Liver (tissue), 9 donors: Measurements from ENCODE around the gene BAIAP2. TPM values are rescaled to one million over a fixed set of nuclear protein-coding genes. Genes with fewer than 3 reads are reported as not detected.

ENCODE experiments used
- DNase-seq: peaks from one replicate; pipeline ENCODE4 v3.0.0-alpha.2; 2017; ENCODE audit warnings: low spot score
- H3K27ac ChIP-seq, 2 donors: one replicate each; pipeline ENCODE4 v1.7.0; 2013; ENCODE audit warnings: inconsistent platforms in 2 of 2, low read length in 2 of 2, control low read depth in 1 of 2, low read depth in 1 of 2, mild to moderate bottlenecking in 1 of 2
- H3K27me3 ChIP-seq, 4 donors: one replicate each; pipeline versions ENCODE4 v1.6.1 to v1.7.0; 2013; ENCODE audit warnings: low read length in 3 of 4, inconsistent platforms in 1 of 4, mild to moderate bottlenecking in 1 of 4, moderate library complexity in 1 of 4; ENCODE audit not compliant: control insufficient read depth in 4 of 4, insufficient read depth in 4 of 4
- H3K36me3 ChIP-seq, 4 donors: one replicate each; pipeline versions ENCODE4 v1.6.1 to v1.7.0; 2013; ENCODE audit warnings: low read length in 3 of 4, mild to moderate bottlenecking in 3 of 4, low read depth in 1 of 4, moderate library complexity in 1 of 4; ENCODE audit not compliant: control insufficient read depth in 4 of 4, insufficient read depth in 3 of 4
- H3K4me1 ChIP-seq, 4 donors: one replicate each; pipeline versions ENCODE4 v1.6.1 to v1.7.0; 2013; ENCODE audit warnings: low read length in 3 of 4, mild to moderate bottlenecking in 3 of 4, moderate library complexity in 1 of 4; ENCODE audit not compliant: control insufficient read depth in 4 of 4, insufficient read depth in 4 of 4
- H3K4me3 ChIP-seq, 3 donors: one replicate each; pipeline versions ENCODE4 v1.6.1 to v1.7.0; 2013; ENCODE audit warnings: low read length in 3 of 3, control low read depth in 1 of 3, low read depth in 1 of 3, mild to moderate bottlenecking in 1 of 3
- H3K9ac ChIP-seq, 2 donors: one replicate each; pipeline ENCODE4 v1.7.0; 2013; ENCODE audit warnings: low read length in 2 of 2, mild to moderate bottlenecking in 2 of 2, moderate library complexity in 2 of 2, control low read depth in 1 of 2, low read depth in 1 of 2
- H3K9me3 ChIP-seq, 4 donors: one replicate each; pipeline versions ENCODE4 v1.6.1 to v1.7.0; 2013; ENCODE audit warnings: low read length in 3 of 4; ENCODE audit not compliant: control insufficient read depth in 4 of 4
- FOXA1 ChIP-seq: IDR thresholded peaks from 2 replicates; pipeline ENCODE4 v1.6.1; 2016; ENCODE audit warnings: antibody characterized with exemption
- FOXA2 ChIP-seq: IDR thresholded peaks from 2 replicates; pipeline ENCODE4 v1.6.1; 2016; ENCODE audit warnings: antibody characterized with exemption
- HNF4A ChIP-seq, 2 donors: conservative IDR thresholded peaks; 2 replicates each; pipeline ENCODE4 v1.6.1; 2016; ENCODE audit warnings: antibody characterized with exemption in 2 of 2, mild to moderate bottlenecking in 2 of 2
- HNF4G ChIP-seq: IDR thresholded peaks from 2 replicates; pipeline ENCODE4 v1.6.1; 2016; ENCODE audit warnings: antibody characterized with exemption
- NR2F2 ChIP-seq: IDR thresholded peaks from 2 replicates; pipeline ENCODE4 v1.6.1; 2016; ENCODE audit warnings: antibody characterized with exemption
- RXRA ChIP-seq, 2 donors: IDR thresholded peaks; 2 replicates each; pipeline ENCODE4 v1.6.1; 2017 to 2018; ENCODE audit warnings: antibody characterized with exemption in 2 of 2, mild to moderate bottlenecking in 1 of 2
- SP1 ChIP-seq: IDR thresholded peaks from 2 replicates; pipeline ENCODE4 v1.6.1; 2018; ENCODE audit warnings: antibody characterized with exemption, mild to moderate bottlenecking
- TAF1 ChIP-seq: conservative IDR thresholded peaks from 2 replicates; pipeline ENCODE4 v1.6.1; 2016; ENCODE audit warnings: antibody characterized with exemption, mild to moderate bottlenecking
- YY1 ChIP-seq: IDR thresholded peaks from 2 replicates; pipeline ENCODE4 v1.6.1; 2016; ENCODE audit warnings: antibody characterized with exemption, mild to moderate bottlenecking
- WGBS: extraction: QIAGEN DNeasy Blood & Tissue Kit; methylation state at CpG from one replicate; pipeline ENCODE4 v1.1.7; 2013; 5-methylcytosine and 5-hydroxymethylcytosine counted together
- polyA plus RNA-seq, 2 donors: library from polyadenylated mRNA; stranded (reverse) in 1 of 2; unstranded in 1 of 2; fragments of 200-250 nt in 1 of 2; fragments of >200 nt in 1 of 2; fragmentation: Nextera tagmentation in 1 of 2; extraction: Ambion mirVana in 1 of 2; gene quantifications; one replicate each; pipeline versions ENCODE4 v1.2.1 to v1.2.3, GENCODE V29; 2013 to 2015
- total RNA-seq, 2 donors: library from RNA; depleted of rRNA; stranded (reverse); fragments of >200 nt; gene quantifications; one replicate each; pipeline ENCODE4 v1.2.3, GENCODE V29; 2014
- TF ChIP-seq, protein P1 (sequence below): fragments of 150-350 bp; IDR thresholded peaks from 2 replicates; pipeline ENCODE4 v1.5.1; 2017; ENCODE audit warnings: improper control_type of control experiment, low read depth, low read length; ENCODE audit not compliant: missing input control
- TF ChIP-seq, protein P2 (sequence below): IDR thresholded peaks from 2 replicates; pipeline ENCODE4 v1.6.1; 2016; ENCODE audit warnings: antibody characterized with exemption, mild to moderate bottlenecking
- TF ChIP-seq, protein P3 (sequence below): IDR thresholded peaks from 2 replicates; pipeline ENCODE4 v1.6.1; 2016; ENCODE audit warnings: antibody characterized with exemption
- donor health status: healthy.
- donor health status: healthy.
- donor health status: healthy.
- donor health status: healthy.
- donor health status: healthy.

The BAIAP2 gene
- total and polyA plus RNA-seq, 4 donors: 8.1 to 61.3 (median 44.9) TPM

DNA sequence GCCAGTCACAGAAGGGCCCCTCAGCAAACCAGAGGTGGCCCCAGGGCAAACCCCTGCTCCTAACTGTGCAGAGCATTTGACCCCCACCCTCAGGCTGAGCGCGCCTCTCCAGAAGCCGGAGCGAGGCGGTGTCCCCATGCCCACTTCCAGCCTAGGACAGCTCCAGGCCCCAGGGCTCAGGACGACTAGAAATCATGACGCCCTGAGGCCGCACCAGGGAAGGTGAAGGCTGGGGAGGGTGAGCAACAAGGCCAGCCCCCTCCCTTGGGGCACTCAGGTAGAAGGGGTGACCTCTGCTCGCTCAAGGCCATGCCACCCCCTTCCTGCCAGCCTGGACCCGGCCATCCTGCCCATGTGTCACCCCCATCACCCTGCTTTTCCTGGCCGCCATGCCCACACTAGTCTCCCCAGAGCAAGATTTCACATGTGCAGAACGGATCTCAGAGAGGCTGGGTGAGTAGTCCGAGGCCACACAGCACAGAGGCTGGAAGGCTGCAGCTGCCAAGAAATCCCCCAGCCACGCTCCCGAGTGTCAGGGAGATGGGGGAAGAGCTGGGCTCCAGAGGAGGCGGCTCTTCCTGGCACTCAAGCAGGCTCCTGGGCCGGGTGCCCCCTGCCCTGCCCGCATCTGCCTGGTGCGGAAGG lies 128.2 kb downstream of the BAIAP2 start:
- no peak for DNase-seq
- Histone ChIP-seq H3K27me3 (no peaks in the 10 kb centered on the region), H3K4me3 (no peak overlapping the region), H3K4me1 (peaks cover 0 to 12% (median 3%) of the 10 kb centered on the region in 4 donors), H3K9me3 (no peaks in the 10 kb centered on the region), H3K27ac (no peak overlapping the region), H3K9ac (no peak overlapping the region), H3K36me3 (no peaks in the 10 kb centered on the region)
- TF ChIP-seq SP1 (no peak), RXRA (IDR thresholded peaks at IDR 0.05) (no peak), NR2F2 (no peak), HNF4G (no peak), YY1 (no peak), FOXA2 (no peak)
- TF ChIP-seq, protein P1, sequence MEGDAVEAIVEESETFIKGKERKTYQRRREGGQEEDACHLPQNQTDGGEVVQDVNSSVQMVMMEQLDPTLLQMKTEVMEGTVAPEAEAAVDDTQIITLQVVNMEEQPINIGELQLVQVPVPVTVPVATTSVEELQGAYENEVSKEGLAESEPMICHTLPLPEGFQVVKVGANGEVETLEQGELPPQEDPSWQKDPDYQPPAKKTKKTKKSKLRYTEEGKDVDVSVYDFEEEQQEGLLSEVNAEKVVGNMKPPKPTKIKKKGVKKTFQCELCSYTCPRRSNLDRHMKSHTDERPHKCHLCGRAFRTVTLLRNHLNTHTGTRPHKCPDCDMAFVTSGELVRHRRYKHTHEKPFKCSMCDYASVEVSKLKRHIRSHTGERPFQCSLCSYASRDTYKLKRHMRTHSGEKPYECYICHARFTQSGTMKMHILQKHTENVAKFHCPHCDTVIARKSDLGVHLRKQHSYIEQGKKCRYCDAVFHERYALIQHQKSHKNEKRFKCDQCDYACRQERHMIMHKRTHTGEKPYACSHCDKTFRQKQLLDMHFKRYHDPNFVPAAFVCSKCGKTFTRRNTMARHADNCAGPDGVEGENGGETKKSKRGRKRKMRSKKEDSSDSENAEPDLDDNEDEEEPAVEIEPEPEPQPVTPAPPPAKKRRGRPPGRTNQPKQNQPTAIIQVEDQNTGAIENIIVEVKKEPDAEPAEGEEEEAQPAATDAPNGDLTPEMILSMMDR: no peak
- WGBS: 89% methylated on average over 19 of the region's 19 CpGs

DNA sequence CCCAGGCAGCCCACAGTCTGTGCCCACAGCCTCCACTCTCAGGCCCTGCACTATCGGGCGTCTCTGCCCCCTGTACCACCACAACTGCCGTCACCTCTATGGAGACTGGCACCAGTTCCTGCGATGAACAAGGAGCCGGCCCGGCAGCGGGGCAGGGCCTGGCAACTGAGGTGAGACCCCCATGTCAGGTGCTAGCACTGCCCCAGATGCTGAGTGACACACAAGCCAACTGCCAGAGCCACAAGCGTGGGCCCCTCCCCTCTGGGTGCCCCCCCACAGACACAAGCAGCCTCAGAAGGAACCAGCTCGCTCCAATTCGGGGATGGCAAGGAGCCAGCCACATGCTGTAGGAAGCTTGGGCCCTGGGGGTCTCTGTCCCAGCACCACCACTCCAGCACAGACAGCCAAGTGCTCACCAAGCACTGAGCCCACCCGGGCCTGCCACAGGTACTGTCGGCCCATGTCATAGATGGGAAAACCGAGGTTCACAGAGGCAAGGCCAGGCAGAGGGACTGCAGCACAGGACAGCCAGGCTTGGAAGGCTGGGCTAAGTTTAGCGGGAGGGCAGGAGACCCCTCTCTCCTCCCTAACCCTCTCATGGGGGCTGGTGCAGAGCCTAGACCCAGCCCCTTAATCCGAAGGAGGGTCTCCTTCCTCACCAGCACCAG lies 128.9 kb downstream of the BAIAP2 start:
- Histone ChIP-seq H3K9me3 (no peaks in the 10 kb centered on the region), H3K4me1 (peaks cover 0 to 12% (median 3%) of the 10 kb centered on the region in 4 donors), H3K36me3 (no peaks in the 10 kb centered on the region), H3K4me3 (no peak overlapping the region), H3K27me3 (no peaks in the 10 kb centered on the region), H3K27ac (no peak overlapping the region), H3K9ac (no peak overlapping the region)
- no peak for DNase-seq
- 91% methylated on average over 15 of the region's 15 CpGs for WGBS
- TF ChIP-seq FOXA1 (no peak), HNF4A (conservative IDR thresholded peaks at IDR 0.05) (no peak), TAF1 (no peak)
- TF ChIP-seq, protein P2, sequence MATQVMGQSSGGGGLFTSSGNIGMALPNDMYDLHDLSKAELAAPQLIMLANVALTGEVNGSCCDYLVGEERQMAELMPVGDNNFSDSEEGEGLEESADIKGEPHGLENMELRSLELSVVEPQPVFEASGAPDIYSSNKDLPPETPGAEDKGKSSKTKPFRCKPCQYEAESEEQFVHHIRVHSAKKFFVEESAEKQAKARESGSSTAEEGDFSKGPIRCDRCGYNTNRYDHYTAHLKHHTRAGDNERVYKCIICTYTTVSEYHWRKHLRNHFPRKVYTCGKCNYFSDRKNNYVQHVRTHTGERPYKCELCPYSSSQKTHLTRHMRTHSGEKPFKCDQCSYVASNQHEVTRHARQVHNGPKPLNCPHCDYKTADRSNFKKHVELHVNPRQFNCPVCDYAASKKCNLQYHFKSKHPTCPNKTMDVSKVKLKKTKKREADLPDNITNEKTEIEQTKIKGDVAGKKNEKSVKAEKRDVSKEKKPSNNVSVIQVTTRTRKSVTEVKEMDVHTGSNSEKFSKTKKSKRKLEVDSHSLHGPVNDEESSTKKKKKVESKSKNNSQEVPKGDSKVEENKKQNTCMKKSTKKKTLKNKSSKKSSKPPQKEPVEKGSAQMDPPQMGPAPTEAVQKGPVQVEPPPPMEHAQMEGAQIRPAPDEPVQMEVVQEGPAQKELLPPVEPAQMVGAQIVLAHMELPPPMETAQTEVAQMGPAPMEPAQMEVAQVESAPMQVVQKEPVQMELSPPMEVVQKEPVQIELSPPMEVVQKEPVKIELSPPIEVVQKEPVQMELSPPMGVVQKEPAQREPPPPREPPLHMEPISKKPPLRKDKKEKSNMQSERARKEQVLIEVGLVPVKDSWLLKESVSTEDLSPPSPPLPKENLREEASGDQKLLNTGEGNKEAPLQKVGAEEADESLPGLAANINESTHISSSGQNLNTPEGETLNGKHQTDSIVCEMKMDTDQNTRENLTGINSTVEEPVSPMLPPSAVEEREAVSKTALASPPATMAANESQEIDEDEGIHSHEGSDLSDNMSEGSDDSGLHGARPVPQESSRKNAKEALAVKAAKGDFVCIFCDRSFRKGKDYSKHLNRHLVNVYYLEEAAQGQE: no peak
- TF ChIP-seq, protein P3, sequence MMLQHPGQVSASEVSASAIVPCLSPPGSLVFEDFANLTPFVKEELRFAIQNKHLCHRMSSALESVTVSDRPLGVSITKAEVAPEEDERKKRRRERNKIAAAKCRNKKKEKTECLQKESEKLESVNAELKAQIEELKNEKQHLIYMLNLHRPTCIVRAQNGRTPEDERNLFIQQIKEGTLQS: no peak
